K562 (cell line): Measurements from ENCODE around the gene TRIM45.
"Not testable (repeated sequence)": the region's sequence is repeated elsewhere in the genome, so short reads cannot be mapped to it uniquely, and the experiment has no call there.

ENCODE experiments used
- CTCF ChIP-seq, 3 experiments: IDR thresholded peaks in 2 of 3; conservative IDR thresholded peaks in 1 of 3; 2 replicates each; pipeline ENCODE4 v1.5.1; 2011 to 2012; ENCODE audit warnings: low read length in 3 of 3, mild to moderate bottlenecking in 3 of 3, control low read depth in 2 of 3, improper control_type of control experiment in 1 of 3, inconsistent platforms in 1 of 3, low read depth in 1 of 3, mixed read lengths in 1 of 3, moderate library complexity in 1 of 3; ENCODE audit not compliant: insufficient read depth in 2 of 3
- TRIM28 ChIP-seq: fragments of 450-650 bp; IDR thresholded peaks from 2 replicates; pipeline ENCODE4 v1.6.1; 2017
- ZFP91 ChIP-seq: sonication (generic); formaldehyde crosslinking; IDR thresholded peaks from 2 replicates; pipeline ENCODE4 v1.8.0; 2022; ENCODE audit warnings: mild to moderate bottlenecking, missing genetic modification reagents
- ZFX ChIP-seq: sonication (generic); formaldehyde crosslinking; IDR thresholded peaks from 2 replicates; pipeline ENCODE4 v1.8.0; 2022; ENCODE audit warnings: mild to moderate bottlenecking, missing genetic modification reagents, moderate library complexity
- ZNF707 ChIP-seq: fragments of 250-450 bp; sonication (Bioruptor Pico); conservative IDR thresholded peaks from 2 replicates; pipeline ENCODE4 v1.8.0; 2022; ENCODE audit warnings: inconsistent platforms, mild to moderate bottlenecking, moderate library complexity
- TF ChIP-seq, protein P1 (sequence below), 2 experiments: fragments of 450-650 bp in 1 of 2; sonication (generic) in 1 of 2; formaldehyde crosslinking in 1 of 2; IDR thresholded peaks in 1 of 2; conservative IDR thresholded peaks in 1 of 2; 2 replicates each; pipeline versions ENCODE4 v1.6.1 to v1.8.1; 2016 to 2023; ENCODE audit warnings: mild to moderate bottlenecking in 2 of 2, moderate library complexity in 2 of 2, inconsistent platforms in 1 of 2, missing genetic modification reagents in 1 of 2

DNA sequence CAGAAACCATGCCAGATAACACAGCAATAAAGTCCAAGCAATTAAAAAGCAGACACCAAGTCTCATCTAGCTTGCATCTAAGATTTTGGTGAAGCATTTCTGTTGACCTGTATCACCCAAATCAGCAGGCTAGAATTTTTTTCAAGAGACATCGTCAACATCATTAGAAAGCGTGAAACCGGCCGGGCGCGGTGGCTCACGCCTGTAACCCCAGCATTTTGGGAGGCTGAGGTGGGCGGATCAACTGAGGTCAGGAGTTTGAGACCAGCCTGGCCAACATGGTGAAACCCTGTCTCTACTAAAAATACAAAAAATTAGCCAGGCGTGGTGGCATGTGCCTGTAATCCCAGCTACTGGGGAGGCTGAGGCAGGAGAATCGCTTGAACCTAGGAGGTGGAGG lies 2.4 kb downstream of the TRIM45 start:
- not testable (repeated sequence) for TF ChIP-seq ZFP91 (CRISPR knock-in tag); ZNF707; TRIM28; ZFX (CRISPR knock-in tag); CTCF (IDR thresholded peaks at IDR 0.05 in 2 of 3, conservative IDR thresholded peaks at IDR 0.05 in 1 of 3; ENCODE audit: insufficient read depth in 2 of 3, low read depth in 1 of 3, low read length in 3 of 3)
- TF ChIP-seq, protein P1, sequence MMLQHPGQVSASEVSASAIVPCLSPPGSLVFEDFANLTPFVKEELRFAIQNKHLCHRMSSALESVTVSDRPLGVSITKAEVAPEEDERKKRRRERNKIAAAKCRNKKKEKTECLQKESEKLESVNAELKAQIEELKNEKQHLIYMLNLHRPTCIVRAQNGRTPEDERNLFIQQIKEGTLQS (IDR thresholded peaks at IDR 0.05): not testable (repeated sequence)
- TF ChIP-seq, protein P1 (CRISPR knock-in tag; conservative IDR thresholded peaks at IDR 0.05): not testable (repeated sequence)
